HG02885 (cell line): Measurements from ENCODE around the gene POU6F2.
A peak's percentile ranks its signal among the peaks of the same experiment; 100 is the strongest.
"Not testable (repeated sequence)": the region's sequence is repeated elsewhere in the genome, so short reads cannot be mapped to it uniquely, and the experiment has no call there.

ENCODE experiments used
- ATAC-seq: cut with Tn5 transposase; IDR thresholded peaks from one replicate; pipeline ENCODE4 v1.9.1; 2021; ENCODE audit warnings: mild to moderate bottlenecking; ENCODE audit not compliant: unreplicated experiment, poor library complexity

POU6F2 gene

GRCh38 chr7:39375047-39375873 is 397.6 kb downstream of the POU6F2 start:
- no peak for ATAC-seq

- ATAC-seq, result no peak
These were observed 398.1 kb downstream of the POU6F2 start for GRCh38 chr7:39375874-39376190.

GRCh38 chr7:39376881-39377280 is 399.2 kb downstream of the POU6F2 start:
- not testable (repeated sequence) for ATAC-seq

- ATAC-seq, result no peak
These were observed 401.7 kb downstream of the POU6F2 start for GRCh38 chr7:39379416-39379815.

DNA sequence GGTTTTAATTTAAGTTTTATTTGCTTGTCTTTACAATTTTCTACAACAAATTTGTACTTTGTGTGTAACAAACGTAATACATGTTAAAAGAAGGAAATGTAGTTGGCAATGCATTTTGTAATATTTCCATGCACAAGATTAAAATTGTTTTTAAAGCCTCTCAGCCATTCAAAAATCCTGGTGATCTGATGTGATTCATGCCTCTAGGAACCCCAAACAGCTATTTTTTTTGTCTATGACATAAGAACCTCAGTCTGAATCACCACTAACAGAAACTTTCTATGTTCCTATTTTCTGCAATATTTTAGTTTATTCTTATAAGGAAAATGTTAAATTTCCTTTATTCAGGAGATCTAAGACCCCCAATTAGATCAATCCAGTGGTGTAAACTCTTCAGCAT is 405.4 kb downstream of the POU6F2 start:
- ATAC-seq, result no peak

DNA sequence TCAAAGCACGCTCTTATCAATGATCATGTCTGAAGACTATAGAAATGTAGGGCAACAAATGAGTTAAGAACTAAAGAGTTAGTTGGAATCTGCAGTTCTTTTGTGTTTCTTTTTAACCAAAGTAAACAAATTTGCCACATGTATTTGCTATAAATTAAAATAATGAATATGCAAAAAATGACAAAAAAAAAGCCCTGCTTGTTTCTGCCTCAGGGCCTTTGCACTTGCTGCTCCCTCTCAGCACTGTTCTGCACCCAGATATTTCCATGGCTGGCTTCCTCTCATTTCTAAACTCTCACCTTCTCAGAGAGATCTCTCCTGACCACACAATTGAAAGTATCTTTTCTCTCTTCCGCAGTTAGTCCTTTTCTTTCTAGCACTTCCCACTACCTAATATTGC is 406.7 kb downstream of the POU6F2 start:
- ATAC-seq, result no peak

- ATAC-seq, result no peak
These were observed 409.0 kb downstream of the POU6F2 start for GRCh38 chr7:39386718-39387117.

DNA sequence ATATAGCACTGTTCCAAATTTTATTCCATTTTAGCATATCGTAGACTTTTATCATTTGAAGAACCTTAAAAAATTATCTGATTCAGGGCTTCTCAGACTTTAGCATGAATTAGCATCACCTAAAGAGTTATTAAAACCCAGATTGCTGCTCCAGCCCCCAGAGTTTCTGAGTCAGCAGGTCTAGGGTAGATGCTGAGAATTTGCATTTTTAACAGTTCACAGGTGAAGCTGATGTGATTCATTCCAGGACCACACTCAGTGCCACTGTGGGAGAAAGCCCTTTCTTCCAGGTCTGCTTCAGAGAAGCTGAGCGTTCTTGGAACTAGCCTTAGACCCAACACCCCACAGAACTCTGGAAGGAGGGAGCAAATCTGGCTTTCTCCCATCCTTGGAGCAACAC is 414.4 kb downstream of the POU6F2 start:
- ATAC-seq, result no peak

DNA sequence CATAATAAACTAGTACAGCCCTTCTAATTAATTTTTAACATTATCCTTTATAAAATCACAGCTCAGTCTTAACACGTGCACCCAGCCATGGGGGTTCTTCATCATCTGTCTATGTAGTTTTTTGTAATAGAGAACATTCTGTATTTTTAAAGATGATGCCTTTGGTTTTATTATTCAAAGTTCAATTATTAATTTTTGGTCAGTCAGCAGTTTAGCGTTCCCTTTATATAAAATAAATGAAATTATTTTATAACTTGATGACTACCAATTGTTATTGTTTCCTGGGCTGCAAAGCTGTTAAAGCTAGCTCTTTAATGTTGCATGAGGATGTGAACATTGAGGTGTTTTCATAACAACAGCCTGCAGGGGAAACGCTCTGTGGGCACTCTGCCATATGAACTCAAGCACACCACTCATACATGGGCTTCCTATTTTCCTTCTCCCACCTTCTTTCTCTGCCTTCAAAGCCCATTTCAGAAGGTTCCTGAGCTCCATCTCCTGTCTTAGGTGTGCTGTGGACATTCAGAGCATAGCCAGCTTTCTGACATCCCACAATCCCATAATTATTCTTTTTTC is 416.5 kb downstream of the POU6F2 start:
- no peak for ATAC-seq

- no peak for ATAC-seq
These were observed 421.7 kb downstream of the POU6F2 start for GRCh38 chr7:39399458-39399857.

- no peak for ATAC-seq
These were observed 422.3 kb downstream of the POU6F2 start for GRCh38 chr7:39399986-39400385.

- ATAC-seq, result no peak
These were observed 423.1 kb downstream of the POU6F2 start for GRCh38 chr7:39400836-39401235.

DNA sequence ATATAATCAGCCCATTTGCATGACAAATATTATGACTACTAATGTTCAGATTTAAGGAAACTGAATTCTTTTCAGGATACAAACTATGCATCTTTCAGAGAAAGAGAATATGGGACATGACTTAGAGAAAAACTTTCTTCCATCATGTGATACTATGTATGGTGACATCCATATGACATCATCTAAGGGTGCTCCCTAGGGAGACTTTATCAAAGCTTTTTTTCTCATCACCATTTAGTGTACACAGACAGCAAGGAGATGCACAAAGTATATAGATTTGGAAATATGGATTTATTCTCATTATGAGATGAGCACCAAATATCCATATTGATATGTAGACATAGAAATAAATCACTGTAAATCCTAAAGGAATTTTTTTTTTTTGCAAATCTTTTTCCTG is 424.3 kb downstream of the POU6F2 start:
- no peak for ATAC-seq

DNA sequence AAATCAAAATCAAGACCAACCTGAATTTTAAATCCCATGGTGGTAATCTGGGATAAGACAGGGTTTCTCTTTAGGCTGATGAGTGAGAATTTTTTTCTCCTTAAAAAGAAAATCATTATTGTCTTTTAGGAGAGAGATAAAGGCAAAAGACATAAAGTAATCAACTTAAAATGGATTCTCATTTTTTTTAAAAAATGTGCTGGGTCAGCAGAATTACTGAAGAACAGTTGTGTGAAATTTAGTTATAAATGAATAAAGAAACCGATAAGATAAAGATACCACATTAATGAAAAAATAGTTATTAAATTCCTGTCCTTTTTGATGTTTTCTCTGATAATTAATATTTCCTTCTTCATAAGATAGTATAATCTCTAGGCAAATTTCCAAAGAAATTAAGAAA is 427.2 kb downstream of the POU6F2 start:
- no peak for ATAC-seq

GRCh38 chr7:39405581-39405980 is 427.9 kb downstream of the POU6F2 start:
- ATAC-seq, result no peak

DNA sequence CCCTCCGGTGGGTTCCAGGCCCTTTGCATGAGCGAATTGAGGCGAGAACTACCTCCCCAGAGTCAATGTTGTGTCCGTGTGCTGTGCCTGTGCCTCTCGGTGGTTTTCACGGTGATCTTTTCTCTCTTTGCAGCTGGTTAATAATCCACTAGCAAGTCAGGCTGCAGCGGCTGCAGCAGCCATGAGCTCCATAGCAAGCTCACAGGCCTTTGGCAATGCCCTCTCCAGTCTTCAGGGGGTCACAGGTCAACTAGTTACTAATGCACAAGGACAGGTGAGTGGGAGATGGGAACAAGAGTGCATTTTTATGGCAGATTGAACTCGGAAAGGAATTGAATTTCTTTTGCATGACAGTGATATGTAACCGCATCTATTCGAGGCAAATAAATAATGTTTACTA is 428.8 kb downstream of the POU6F2 start:
- ATAC-seq, result no peak

GRCh38 chr7:39407137-39407536 is 429.4 kb downstream of the POU6F2 start:
- ATAC-seq, result no peak

GRCh38 chr7:39407723-39408122 is 430.0 kb downstream of the POU6F2 start:
- no peak for ATAC-seq

GRCh38 chr7:39408906-39409305 is 431.2 kb downstream of the POU6F2 start:
- ATAC-seq, result no peak

DNA sequence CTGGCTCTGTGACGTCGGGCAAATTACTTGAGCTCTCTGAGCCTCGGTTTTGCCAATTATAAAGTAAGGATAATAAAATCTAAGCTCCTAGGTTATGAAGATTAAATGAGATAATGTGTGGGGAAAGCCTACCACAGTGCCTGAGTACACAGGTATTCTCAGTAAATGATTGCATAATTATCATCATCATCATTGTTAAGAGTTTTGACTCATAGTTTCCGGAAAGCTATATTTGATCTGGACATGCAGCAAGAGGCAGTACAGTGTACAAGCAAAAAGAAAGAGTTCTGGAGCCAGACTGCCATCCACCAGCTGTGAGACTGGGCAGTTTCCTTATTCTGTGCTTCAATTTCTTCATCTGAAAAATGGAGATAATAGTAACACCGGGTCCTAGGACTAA is 432.9 kb downstream of the POU6F2 start:
- no peak for ATAC-seq

- ATAC-seq, result peak; percentile 16
These were observed 436.0 kb downstream of the POU6F2 start for GRCh38 chr7:39413636-39414223.
